Colonic mucosa (tissue), 4 donors: ENCODE results near the gene SPPL3. TPM values are rescaled to one million over a fixed set of nuclear protein-coding genes. Genes with fewer than 3 reads are reported as not detected.
A peak's percentile ranks its signal among the peaks of the same experiment; 100 is the strongest.

Experiments used
- DNase-seq: peaks from one replicate; pipeline ENCODE4 v3.0.0-alpha.2; 2020
- H3K27ac ChIP-seq: fragments of 200-600 bp; one replicate; pipeline ENCODE4 v1.8.0; 2021
- H3K27me3 ChIP-seq: fragments of 200-600 bp; one replicate; pipeline ENCODE4 v1.8.0; 2021
- H3K36me3 ChIP-seq: fragments of 200-600 bp; one replicate; pipeline ENCODE4 v1.8.0; 2021
- H3K4me1 ChIP-seq: fragments of 200-600 bp; one replicate; pipeline ENCODE4 v1.8.0; 2021; ENCODE audit warnings: mild to moderate bottlenecking
- H3K4me3 ChIP-seq: fragments of 200-600 bp; one replicate; pipeline ENCODE4 v1.8.0; 2021
- H3K9ac ChIP-seq, 2 donors: one replicate each; pipeline ENCODE4 v1.7.0; 2013; ENCODE audit warnings: control low read depth in 2 of 2, low read depth in 2 of 2, low read length in 2 of 2
- H3K9me3 ChIP-seq: fragments of 200-600 bp; one replicate; pipeline ENCODE4 v1.8.0; 2021
- CTCF ChIP-seq: fragments of 200-600 bp; IDR thresholded peaks from one replicate; pipeline ENCODE4 v1.8.0; 2022; ENCODE audit warnings: antibody characterized with exemption, mild to moderate bottlenecking
- intact Hi-C: fragments of 100-400 bp; cut with DNase I; formaldehyde crosslinking; loops from one replicate; pipeline ENCODE4 v1.14.1; 2022
- total RNA-seq, 2 donors: library from RNA; stranded (reverse); fragmentation: NEBNext Ultra II Directional in 1 of 2; extraction: Animal tissue kit (Norgen Biotek cat#: 25700) in 1 of 2; gene quantifications; one replicate each; pipeline ENCODE4 v1.2.1, GENCODE V29; 2021
- donor health status: healthy.
- donor health status: DM: no; HTN: no; CAD: no.
- donor health status: DM: no; HTN: no; CAD: no.

SPPL3 gene
- total RNA-seq, 2 donors from 2014 or later, result 44.7 to 55.2 TPM

GRCh38 chr12:120861074-120861795 lies 42.9 kb downstream of the SPPL3 start:
- H3K27ac ChIP-seq, result no peak overlapping the region
- DNase-seq, result no peak
- no peak for TF ChIP-seq CTCF
- H3K27me3 ChIP-seq, result no peaks in the 10 kb centered on the region
- H3K4me3 ChIP-seq, result no peak overlapping the region
- H3K9ac ChIP-seq, result no peak overlapping the region
- H3K9me3 ChIP-seq, result no peaks in the 10 kb centered on the region
- intact Hi-C loops, result no loop called here
- no peaks in the 10 kb centered on the region for H3K36me3 ChIP-seq
- H3K4me1 ChIP-seq, result no peaks in the 10 kb centered on the region

- no peak for TF ChIP-seq CTCF
- Histone ChIP-seq H3K36me3 (no peaks in the 10 kb centered on the region), H3K27ac (no peak overlapping the region), H3K4me1 (no peaks in the 10 kb centered on the region), H3K9ac (no peak overlapping the region), H3K9me3 (no peaks in the 10 kb centered on the region), H3K4me3 (no peak overlapping the region), H3K27me3 (no peaks in the 10 kb centered on the region)
- no peak for DNase-seq
- intact Hi-C loops, result no loop called here
Observed at GRCh38 chr12:120858306-120859088, 45.7 kb downstream of the SPPL3 start.

- intact Hi-C loops, result no loop called here
- Histone ChIP-seq H3K36me3 (no peaks in the 10 kb centered on the region), H3K27me3 (no peaks in the 10 kb centered on the region), H3K4me3 (no peak overlapping the region), H3K4me1 (no peaks in the 10 kb centered on the region), H3K9ac (peak overlapping the region in 1 of 2 donors; percentile 21), H3K27ac (no peak overlapping the region), H3K9me3 (no peaks in the 10 kb centered on the region)
- no peak for DNase-seq
- no peak for TF ChIP-seq CTCF
Observed at GRCh38 chr12:120856980-120857379, 47.2 kb downstream of the SPPL3 start.

- no peak overlapping the region for H3K4me3 ChIP-seq
- no peak overlapping the region for H3K27ac ChIP-seq
- no peaks in the 10 kb centered on the region for H3K9me3 ChIP-seq
- no peak for DNase-seq
- no peaks in the 10 kb centered on the region for H3K4me1 ChIP-seq
- no peak for TF ChIP-seq CTCF
- intact Hi-C loops, result no loop called here
- no peaks in the 10 kb centered on the region for H3K27me3 ChIP-seq
- H3K36me3 ChIP-seq, result no peaks in the 10 kb centered on the region
- H3K9ac ChIP-seq, result no peak overlapping the region
Observed at GRCh38 chr12:120855823-120856588, 48.2 kb downstream of the SPPL3 start.

- Histone ChIP-seq H3K4me1 (no peaks in the 10 kb centered on the region), H3K27me3 (no peaks in the 10 kb centered on the region), H3K27ac (no peak overlapping the region), H3K4me3 (no peak overlapping the region), H3K36me3 (no peaks in the 10 kb centered on the region), H3K9ac (no peak overlapping the region), H3K9me3 (no peaks in the 10 kb centered on the region)
- no peak for TF ChIP-seq CTCF
- no peak for DNase-seq
- intact Hi-C loops, result no loop called here
Observed at GRCh38 chr12:120854804-120855203, 49.4 kb downstream of the SPPL3 start.
